Renal cortex interstitium (tissue), 11 donors: ENCODE results near the gene GNGT2. TPM values are rescaled to one million over a fixed set of nuclear protein-coding genes. Genes with fewer than 3 reads are reported as not detected.

ENCODE experiments used
- DNase-seq, 11 donors: peaks; one replicate each; pipeline ENCODE4 v3.0.0-alpha.2; 2013; ENCODE audit warnings: low read depth in 9 of 11, low spot score in 4 of 11; ENCODE audit errors: extremely low read depth in 1 of 11
- polyA plus RNA-seq, 3 donors: library from polyadenylated mRNA; unstranded; fragments of 120-200 nt; gene quantifications; one replicate each; pipeline ENCODE4 v1.2.1, GENCODE V29; 2013; ENCODE audit not compliant: insufficient read length in 3 of 3

Gene GNGT2
- polyA plus RNA-seq, 3 donors, result 1.3 to 2.0 (median 1.9) TPM

GRCh38 chr17:49230636-49231562 lies 20.5 kb upstream of the GNGT2 start, which contains the start of gene PHOSPHO1:
PHOSPHO1 (minus strand) TSS chr17:49230787; CDS start chr17:49226691, 4,096 bp downstream.
- DNase-seq, result peak in 10 of 11 donors; percentile 65 to 84 (median 80)

- DNase-seq, result no peak
These were observed 19.6 kb upstream of the GNGT2 start for GRCh38 chr17:49229805-49230600.

DNA sequence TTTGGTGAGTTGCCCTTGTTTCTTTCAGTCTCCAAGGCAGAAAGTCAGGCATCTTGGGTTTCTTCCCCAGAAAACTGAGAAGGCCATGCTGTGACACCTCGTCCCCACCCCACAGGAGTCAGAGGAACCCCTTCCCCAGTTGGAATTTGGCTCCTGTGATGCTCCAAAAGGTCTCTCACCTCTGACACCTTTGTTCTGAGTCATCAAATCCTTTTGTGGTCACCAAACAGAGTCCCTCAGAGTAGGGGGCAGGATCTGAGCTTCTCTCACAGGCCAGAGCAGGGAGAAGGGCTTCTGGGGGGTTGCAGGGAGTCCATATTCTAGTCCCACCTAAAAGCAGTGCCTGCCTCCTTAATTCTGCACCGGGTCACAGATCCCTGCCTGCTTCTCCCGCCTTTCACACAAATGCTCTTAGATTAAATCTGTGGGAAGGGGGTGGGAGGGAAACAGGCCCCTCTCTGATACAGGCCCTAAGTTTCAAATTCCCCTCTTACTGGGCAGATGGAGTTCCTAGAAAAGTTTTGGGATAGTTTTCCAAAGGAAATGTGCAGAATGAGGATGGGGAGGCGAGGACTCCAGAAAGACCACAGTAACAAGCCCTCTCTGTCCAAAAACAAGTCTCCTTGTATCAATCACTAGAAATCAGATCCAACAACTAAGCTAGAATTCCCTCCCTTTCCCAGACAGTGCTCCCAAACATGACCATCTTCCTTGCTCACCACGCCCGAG lies 18.9 kb upstream of the GNGT2 start:
- DNase-seq, result no peak

DNA sequence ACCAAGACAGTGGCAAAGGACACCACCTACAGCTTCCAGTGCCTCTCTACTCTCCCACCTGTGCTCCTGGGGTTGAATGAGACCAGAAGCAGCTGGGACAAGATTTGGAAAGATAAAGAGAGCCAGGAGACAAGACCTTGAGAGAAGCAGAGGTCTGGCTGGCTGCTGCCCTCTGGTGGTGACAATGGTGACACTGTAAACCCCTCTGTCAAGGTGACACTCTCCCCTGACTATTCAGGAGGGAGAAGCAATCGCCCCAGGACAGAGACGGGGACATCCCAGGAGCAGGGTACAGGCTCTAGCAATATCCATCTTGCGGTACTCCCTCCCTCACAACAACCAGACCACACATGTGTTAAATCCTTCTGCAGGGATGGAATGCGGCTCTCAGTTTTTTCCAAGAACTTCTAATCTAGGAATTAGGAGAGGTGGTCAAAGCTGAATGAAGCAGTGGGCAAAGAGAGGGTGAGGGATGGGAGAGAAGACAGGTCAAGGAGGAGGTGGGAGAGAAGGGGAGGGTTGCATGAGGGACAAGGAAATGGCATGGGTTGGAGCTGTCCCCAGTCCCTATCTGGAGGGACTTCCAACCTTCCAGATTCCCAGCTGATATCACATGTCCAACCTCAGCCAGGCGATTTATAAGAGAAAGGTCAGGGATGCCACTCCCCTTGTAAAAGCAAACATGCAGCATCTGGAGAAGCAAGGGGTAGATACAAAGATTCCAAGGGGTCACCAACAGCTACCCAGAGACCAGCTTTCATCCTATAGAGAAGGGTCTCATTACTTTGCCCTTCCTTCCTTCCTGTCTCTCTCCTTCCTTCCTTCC lies 17.3 kb upstream of the GNGT2 start:
- peak in 3 of 11 donors; percentile 63 to 66 (median 65) for DNase-seq

DNA sequence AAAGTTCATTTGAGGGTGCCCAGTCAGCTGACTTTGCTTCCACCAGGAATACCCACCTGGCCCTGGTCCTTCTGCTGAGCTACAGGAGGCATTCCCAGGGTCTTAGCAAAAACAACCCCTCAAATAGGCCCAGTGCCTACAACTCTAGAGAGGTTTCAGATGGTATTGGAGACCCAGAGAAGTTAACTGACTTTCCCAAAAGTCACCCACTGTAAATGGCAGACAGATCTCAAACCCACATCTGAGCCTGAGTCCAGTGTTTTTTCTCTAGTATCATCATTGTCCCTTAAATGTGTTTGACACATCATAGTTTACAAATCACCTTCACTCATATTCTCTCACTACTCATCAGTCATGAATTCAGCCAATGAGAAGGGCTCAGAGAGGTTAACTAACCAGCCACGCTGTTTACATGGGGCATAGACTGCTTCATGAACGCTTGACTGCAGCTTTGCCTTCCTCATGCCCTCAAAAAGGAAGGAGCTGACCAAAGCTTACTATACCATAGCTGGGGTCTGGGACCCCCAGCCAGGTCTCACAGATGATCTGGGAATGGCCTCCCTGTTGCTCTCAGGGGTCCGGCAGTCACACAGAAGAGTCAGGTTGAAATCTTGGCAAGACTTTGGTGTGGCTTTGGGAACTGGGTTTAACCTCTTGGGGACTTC lies 16.5 kb upstream of the GNGT2 start:
- no peak for DNase-seq

GRCh38 chr17:49225554-49226236 lies 15.3 kb upstream of the GNGT2 start:
- DNase-seq, result no peak

DNA sequence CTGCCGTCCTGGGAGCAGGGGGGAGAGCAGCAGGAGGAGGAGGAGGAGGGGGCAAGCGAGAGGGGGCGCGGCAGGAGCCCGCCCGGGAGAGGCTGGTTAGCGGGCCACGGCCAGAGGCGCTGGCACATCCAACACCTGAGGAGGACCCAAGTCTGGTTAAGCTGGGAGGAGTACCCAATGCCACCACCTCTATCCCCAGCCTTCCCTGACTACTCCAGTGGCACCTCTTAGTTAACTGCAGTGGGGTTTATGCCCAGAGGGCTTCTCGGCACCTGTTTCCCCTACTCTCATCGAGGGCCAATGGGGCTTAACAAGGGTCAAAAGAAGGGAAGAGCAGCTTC lies 14.6 kb upstream of the GNGT2 start:
- no peak for DNase-seq

- DNase-seq, result no peak
These were observed 14.0 kb upstream of the GNGT2 start for GRCh38 chr17:49224198-49224996.

DNA sequence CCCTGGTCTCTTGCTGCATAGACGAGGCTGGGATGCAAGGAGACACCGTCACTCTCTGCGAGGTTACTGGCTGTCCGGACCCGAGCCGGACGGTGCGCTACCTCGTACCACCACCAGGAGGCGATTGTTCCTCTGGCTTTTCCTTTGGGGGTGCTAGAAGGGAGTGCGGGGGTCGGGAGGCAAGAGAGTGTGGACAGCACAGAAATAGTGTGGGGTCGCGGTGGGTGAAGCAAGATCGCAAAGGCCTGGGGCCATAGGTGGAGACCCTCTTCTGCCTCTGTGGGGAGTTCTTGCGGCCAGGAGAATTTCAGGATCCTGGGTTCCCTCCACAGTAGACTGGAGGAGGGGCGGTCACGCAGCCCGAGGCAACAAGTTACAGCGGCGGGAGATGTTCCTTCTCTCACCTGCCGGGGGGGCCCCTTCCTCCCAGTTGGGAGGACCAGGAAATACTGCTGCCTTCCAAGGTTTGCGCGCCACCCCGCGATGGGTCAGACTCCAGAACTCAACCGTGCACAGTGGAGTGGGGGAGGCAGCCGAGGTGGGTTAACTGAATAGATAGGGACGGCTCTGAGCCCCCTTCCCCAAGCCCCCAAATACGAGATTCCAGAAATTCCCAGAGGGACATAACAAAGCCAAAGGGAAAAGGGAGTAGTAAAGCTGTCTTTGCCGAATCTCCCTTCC lies 13.3 kb upstream of the GNGT2 start:
- DNase-seq, result peak in 2 of 11 donors; percentile 29 to 38

DNA sequence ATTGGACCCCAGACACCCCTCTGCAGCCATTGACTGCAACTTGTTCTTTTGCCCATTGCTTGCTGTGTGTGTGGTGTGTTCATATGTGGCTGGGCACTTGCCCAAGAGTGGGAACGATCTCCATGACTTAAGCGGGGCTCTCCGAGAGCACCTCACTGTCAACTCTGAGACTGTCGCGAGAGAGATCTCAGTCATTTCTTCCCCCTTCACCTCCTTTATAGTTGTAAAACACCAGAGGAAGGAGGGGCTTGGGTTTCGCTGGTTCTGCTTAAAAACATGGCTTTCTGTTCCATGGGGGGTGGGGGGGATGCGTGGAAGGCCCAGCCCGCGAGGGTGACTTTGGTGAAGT lies 12.8 kb upstream of the GNGT2 start:
- DNase-seq, result no peak

DNA sequence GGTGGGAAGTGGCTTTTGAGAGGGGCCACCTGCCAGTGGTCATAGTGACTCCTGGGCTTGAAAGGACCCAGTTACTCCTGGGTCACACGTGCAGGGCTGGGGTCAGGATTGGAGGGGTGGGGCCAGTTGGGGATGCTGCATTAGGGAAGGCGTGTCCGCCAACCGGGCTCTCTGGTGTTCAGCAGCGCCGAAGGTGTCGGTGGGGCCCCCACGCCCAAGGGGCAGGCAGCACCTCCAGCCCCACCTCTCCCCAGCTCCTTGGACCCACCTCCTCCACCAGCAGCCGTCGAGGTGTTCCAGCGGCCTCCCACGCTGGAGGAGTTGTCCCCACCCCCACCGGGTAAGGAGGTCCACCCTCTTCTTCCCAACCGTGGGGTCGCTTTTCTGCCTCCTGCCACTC lies 9.6 kb upstream of the GNGT2 start:
- no peak for DNase-seq

GRCh38 chr17:49218941-49219913 lies 8.9 kb upstream of the GNGT2 start:
- DNase-seq, result no peak

- DNase-seq, result no peak
These were observed 7.5 kb upstream of the GNGT2 start for GRCh38 chr17:49217651-49218413.

- DNase-seq, result no peak
These were observed 6.7 kb upstream of the GNGT2 start for GRCh38 chr17:49216953-49217650.
